ENCODE measurements around the gene CELSR2.
"Not testable (repeated sequence)": the region's sequence is repeated elsewhere in the genome, so short reads cannot be mapped to it uniquely, and the experiment has no call there.

Gene CELSR2

DNA sequence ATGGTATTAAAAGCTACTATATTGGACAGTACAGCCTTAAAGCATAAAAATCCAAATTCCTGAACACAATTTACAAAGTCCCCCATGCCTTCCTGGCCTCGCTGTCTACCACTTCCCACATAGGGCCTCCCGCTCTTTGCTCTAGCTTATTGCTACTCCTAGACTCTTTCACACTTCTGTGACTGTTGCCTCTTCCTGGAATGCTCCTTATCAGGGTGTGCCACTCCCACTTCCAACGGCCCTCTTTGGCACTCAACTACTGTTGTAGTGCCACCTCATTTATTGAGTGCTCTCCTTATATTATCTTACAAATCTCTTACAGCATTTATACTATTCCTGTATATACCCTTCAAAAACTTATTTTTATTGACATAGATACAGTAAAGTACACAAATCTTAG lies 30.8 kb upstream of the CELSR2 start:
- ATAC-seq (no peak), DNase-seq (ENCODE audit: low spot score in 2 of 2) (no peak)
- Mint-ChIP-seq H3K36me3 (peaks cover 90% of the 10 kb centered on the region), H3K4me1 (peaks cover 28% of the 10 kb centered on the region), H3K27ac (no peak overlapping the region), H3K4me3 (no peak overlapping the region), H3K9me3 (no peaks in the 10 kb centered on the region)

DNA sequence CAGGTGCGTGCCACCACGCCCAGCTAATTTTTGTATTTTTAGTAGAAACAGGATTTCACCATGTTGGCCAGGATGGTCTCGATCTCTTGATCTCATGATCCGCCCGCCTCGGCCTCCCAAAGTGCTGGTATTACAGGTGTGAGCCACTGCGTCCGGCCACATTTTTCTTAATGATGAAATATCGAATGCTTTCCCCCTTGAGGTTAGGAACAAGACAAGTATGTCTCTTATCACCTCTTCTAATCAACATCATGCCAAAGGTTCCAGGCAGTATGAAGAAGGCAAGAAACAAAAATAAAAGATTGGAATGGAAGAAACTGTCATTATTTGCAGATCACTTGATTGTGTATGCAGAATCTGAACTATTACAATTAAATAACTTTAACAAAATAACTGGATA lies 28.1 kb upstream of the CELSR2 start:
- H3K36me3 Mint-ChIP-seq, result peaks cover 90% of the 10 kb centered on the region
- not testable (repeated sequence) for H3K4me3 Mint-ChIP-seq; H3K9me3 Mint-ChIP-seq; H3K27ac Mint-ChIP-seq; ATAC-seq; DNase-seq (ENCODE audit: low spot score in 2 of 2)
- H3K4me1 Mint-ChIP-seq, result peaks cover 28% of the 10 kb centered on the region

DNA sequence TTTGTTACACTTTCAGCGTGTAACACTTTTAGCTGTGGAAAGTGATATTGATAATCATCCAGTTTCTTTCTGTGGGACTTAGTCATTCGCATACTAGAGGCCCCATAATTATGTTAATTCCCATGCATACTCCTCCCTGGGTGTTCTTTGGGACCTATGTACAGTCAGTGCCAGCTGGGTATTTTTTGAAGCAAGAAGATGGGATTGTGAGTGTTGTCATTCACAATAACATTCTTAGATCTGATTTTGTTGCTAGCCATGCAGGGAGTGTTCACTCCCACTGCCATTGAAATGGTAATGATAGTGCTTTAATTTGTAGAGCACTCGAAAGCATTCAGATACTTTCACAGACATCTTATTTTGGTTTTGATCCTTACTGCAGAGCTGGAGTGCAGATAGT lies 24.0 kb upstream of the CELSR2 start:
- DNase-seq (ENCODE audit: low spot score in 2 of 2), result no peak
- Mint-ChIP-seq H3K4me1 (peaks cover 12% of the 10 kb centered on the region), H3K9me3 (no peaks in the 10 kb centered on the region), H3K36me3 (peaks cover 98% of the 10 kb centered on the region), H3K27ac (no peak overlapping the region), H3K4me3 (no peak overlapping the region)
- peak; percentile 53 for ATAC-seq

DNA sequence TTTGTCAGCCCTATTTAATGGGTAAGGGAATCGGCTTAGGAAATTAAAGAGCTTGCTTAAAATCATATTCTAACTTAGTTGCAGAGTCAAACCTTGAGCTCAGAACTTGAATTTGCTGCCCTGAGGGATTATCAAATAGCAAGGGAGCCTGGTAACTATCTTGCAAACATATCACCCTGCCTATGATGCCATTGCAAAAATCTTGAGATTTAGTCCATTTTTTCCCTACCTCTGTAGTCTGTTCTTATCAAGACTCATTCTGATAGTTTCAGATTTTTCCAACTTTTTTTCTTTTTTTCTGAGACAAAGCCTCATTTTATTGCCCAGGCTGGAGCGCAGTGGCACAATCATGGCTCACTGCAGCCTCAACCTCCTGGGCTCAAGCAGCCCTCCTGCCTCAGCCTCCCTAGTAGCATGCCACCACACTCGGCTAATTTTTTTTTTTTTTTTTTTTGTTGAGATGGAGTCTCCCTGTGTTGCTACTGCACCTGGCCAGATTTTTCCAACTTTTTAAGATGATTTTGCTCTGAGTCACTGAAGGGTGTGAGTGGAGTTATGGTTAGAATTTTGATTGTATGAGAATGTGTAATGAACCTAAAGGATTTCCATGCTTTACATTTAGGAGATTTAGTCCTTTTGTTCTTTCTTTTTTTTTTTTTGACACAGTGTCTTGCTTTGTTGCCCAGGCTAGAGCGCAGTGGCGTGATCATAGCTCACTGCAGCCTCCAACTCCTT lies 23.5 kb upstream of the CELSR2 start:
- ATAC-seq, result no peak
- no peak overlapping the region for H3K27ac Mint-ChIP-seq
- H3K9me3 Mint-ChIP-seq, result no peaks in the 10 kb centered on the region
- no peak for DNase-seq (ENCODE audit: low spot score in 2 of 2)
- no peak overlapping the region for H3K4me3 Mint-ChIP-seq
- H3K4me1 Mint-ChIP-seq, result peaks cover 12% of the 10 kb centered on the region
- peaks cover 98% of the 10 kb centered on the region for H3K36me3 Mint-ChIP-seq

DNA sequence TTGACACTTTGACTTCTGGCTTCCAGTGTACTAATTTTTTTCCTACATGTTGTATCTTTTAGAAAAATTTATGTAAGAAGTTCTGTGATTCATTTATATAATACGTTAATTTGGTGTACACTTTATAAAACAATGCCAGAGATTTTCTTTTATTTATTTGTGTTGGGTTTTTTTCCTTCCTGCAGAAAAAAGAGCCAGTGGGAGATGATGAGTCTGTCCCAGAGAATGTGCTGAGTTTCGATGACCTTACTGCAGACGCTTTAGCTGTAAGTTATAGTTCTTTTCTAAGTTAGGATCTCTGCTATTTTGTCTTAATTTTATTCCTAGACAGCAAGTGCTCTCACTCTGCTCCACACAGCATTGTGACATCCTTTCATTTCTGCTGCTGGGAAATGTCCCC lies 21.2 kb upstream of the CELSR2 start:
- no peak for ATAC-seq
- Mint-ChIP-seq H3K4me3 (no peak overlapping the region), H3K27ac (no peak overlapping the region), H3K36me3 (peaks cover 99% of the 10 kb centered on the region), H3K4me1 (peaks cover 7% of the 10 kb centered on the region), H3K9me3 (no peaks in the 10 kb centered on the region)
- no peak for DNase-seq (ENCODE audit: low spot score in 2 of 2)

GRCh38 chr1:109229531-109230127 lies 19.7 kb upstream of the CELSR2 start:
- peaks cover 99% of the 10 kb centered on the region for H3K36me3 Mint-ChIP-seq
- ATAC-seq (no peak), DNase-seq (ENCODE audit: low spot score in 2 of 2) (no peak)
- no peaks in the 10 kb centered on the region for H3K4me1 Mint-ChIP-seq
- H3K9me3 Mint-ChIP-seq, result no peaks in the 10 kb centered on the region
- H3K4me3 Mint-ChIP-seq, result no peak overlapping the region
- H3K27ac Mint-ChIP-seq, result no peak overlapping the region

GRCh38 chr1:109231066-109231465 lies 18.3 kb upstream of the CELSR2 start:
- no peaks in the 10 kb centered on the region for H3K9me3 Mint-ChIP-seq
- H3K4me1 Mint-ChIP-seq, result no peaks in the 10 kb centered on the region
- ATAC-seq (no peak), DNase-seq (ENCODE audit: low spot score in 2 of 2) (no peak)
- H3K27ac Mint-ChIP-seq, result no peak overlapping the region
- peaks cover 100% of the 10 kb centered on the region for H3K36me3 Mint-ChIP-seq
- no peak overlapping the region for H3K4me3 Mint-ChIP-seq

GRCh38 chr1:109235137-109235536 lies 14.2 kb upstream of the CELSR2 start:
- Mint-ChIP-seq H3K9me3 (no peaks in the 10 kb centered on the region), H3K4me1 (no peaks in the 10 kb centered on the region), H3K4me3 (no peak overlapping the region), H3K36me3 (peaks cover 96% of the 10 kb centered on the region), H3K27ac (peak overlapping the region; percentile 74)
- ATAC-seq, result no peak
- no peak for DNase-seq (ENCODE audit: low spot score in 2 of 2)

DNA sequence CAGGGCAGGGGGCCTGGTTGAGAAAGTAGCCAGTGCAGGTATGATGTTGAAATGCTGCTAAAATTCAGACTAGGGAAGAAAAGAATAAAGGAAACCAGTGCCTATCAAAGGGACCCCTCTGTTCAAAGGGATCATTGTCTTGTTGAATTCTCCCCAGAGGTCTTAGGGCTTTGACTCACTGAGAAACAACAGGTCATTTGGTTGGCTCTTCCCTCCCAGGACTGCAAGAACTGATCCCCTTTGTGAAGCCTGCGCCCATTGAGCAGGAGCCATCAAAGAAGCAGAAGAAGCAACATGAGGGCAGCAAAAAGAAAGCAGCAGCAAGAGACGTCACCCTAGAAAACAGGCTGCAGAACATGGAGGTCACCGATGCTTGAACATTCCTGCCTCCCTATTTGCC lies 11.8 kb upstream of the CELSR2 start:
- Mint-ChIP-seq H3K36me3 (peaks cover 88% of the 10 kb centered on the region), H3K4me1 (peaks cover 21% of the 10 kb centered on the region), H3K4me3 (no peak overlapping the region), H3K9me3 (no peaks in the 10 kb centered on the region), H3K27ac (no peak overlapping the region)
- no peak for DNase-seq (ENCODE audit: low spot score in 2 of 2)
- no peak for ATAC-seq

DNA sequence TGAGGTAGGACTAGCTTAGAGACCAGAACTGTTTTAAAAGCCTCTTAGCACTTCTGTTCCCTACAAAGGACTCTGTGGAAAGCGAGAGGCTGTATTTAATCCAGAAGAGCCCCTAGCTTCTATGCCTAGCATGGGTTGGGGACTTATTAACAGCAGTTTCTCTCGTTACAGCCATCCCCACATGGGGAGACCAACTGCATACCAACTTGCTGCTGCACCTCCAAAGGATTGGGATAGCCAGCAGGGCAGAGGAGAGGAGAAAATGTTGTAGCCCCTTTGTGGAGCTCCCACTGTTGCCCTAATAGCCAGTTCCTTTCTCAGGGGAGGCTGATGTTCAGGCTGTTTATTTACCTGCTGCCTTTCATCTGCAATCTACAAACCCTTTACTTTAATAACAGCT lies 11.0 kb upstream of the CELSR2 start:
- DNase-seq (ENCODE audit: low spot score in 2 of 2) (no peak), ATAC-seq (no peak)
- Mint-ChIP-seq H3K4me1 (peaks cover 24% of the 10 kb centered on the region), H3K27ac (peak overlapping the region; percentile 69), H3K36me3 (peaks cover 79% of the 10 kb centered on the region), H3K4me3 (no peak overlapping the region), H3K9me3 (no peaks in the 10 kb centered on the region)

DNA sequence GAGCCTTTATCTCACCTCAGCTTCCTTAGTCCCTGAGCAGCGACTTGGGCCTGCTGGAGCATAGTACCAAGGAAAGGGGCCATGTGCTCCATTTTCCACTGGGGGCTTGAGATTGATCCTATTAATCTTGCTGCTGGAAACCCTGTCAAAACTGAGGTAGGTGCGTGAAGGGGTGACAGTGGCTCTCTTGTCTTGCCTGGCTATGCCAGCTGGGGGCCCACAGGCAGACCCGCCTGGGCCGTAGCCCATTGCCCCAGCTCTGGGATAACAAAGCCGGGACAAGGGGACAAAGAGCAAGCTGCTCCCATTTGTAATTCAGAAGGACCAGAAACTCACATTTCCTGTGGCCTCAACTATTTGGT lies 10.3 kb upstream of the CELSR2 start:
- DNase-seq (ENCODE audit: low spot score in 2 of 2) (no peak), ATAC-seq (no peak)
- peak overlapping the region; percentile 69 for H3K27ac Mint-ChIP-seq
- no peak overlapping the region for H3K4me3 Mint-ChIP-seq
- no peaks in the 10 kb centered on the region for H3K9me3 Mint-ChIP-seq
- peaks cover 73% of the 10 kb centered on the region for H3K36me3 Mint-ChIP-seq
- H3K4me1 Mint-ChIP-seq, result peaks cover 24% of the 10 kb centered on the region

DNA sequence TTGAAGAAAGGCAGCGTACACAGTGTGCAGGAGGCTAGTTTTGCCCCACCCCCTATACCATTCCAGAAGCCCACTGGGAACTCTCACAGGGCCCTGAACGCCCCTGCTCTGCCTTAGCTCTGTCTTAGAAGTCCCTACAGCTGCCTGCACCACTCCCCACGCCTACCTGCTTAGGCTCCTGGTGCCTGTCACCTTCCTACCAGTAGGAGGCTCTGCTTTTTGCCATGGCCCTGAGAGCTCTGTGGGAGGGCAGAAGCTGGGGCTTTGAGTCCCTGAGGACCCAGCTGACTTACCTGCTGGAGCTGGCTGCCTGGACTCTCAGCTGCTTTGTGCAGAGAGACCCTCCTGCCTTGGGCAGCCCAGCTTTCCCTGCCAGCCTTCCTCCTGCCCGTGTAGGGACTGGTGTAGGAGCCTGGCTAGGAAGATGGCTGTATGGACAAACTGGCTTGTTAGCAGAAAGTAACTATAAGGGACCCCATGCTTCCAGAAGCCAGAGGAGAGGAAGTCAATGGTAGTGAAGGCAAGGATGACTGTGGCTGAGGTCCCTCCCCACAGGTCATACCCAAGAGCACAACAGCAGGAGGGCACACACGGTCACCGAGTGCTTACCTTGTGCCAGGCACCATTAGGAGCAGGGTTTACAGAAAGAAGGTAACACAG lies 9.8 kb upstream of the CELSR2 start:
- ATAC-seq, result peak; percentile 68
- Mint-ChIP-seq H3K4me1 (peaks cover 24% of the 10 kb centered on the region), H3K36me3 (peaks cover 68% of the 10 kb centered on the region), H3K4me3 (no peak overlapping the region), H3K9me3 (no peaks in the 10 kb centered on the region), H3K27ac (peak overlapping the region; percentile 69)
- no peak for DNase-seq (ENCODE audit: low spot score in 2 of 2)

DNA sequence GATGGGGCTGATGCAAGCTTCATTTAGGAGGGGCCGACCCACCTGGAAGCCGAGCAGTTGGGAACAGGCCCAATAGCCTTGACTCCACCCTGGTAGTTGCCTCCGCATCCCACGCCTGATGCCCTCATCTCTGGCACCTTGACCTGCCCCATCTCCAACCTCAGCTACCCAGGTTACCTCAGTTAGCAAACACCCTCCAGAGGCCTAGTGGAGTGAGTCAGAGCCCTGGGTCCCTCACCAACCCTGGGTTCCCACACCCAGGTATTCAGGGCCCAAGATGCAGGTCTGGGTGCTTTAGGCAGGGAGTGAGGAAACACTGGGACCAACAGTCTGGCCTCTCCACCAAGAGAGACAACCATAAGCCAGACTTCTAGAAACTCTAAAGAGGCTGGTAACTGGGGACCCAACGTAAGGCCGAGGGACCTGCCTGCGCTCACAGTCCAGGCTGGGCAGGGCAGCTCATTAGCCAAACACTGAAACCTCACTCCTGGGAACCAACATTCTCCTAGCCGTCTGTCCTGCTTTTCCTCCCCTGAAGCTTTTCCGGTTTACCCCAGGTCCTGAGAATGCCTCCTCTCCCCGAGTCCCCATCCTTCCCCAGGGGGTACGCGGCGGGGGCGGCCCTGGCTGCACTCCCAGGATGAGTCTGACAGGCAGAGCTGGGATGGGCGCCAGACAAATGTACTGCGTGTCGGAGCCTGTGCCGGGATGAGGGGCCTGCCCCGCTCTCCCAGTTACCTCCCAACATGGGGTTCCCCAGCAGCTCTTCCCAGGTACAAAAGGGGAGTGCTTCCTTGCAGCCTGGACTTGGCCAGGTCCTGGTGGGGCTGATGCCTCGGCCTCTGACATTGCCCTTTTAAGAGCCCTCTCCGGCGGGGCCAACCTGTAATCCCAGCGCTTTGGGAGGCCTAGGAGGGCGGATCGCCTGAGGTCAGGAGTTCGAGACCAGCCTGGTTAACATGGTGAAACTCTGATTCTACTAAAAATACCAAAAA lies 8.9 kb upstream of the CELSR2 start:
- Mint-ChIP-seq H3K27ac (peak overlapping the region; percentile 14), H3K4me3 (no peak overlapping the region), H3K9me3 (no peaks in the 10 kb centered on the region), H3K4me1 (peaks cover 24% of the 10 kb centered on the region), H3K36me3 (peaks cover 58% of the 10 kb centered on the region)
- DNase-seq (ENCODE audit: low spot score in 2 of 2) (no peak), ATAC-seq (peak; percentile 47)

DNA sequence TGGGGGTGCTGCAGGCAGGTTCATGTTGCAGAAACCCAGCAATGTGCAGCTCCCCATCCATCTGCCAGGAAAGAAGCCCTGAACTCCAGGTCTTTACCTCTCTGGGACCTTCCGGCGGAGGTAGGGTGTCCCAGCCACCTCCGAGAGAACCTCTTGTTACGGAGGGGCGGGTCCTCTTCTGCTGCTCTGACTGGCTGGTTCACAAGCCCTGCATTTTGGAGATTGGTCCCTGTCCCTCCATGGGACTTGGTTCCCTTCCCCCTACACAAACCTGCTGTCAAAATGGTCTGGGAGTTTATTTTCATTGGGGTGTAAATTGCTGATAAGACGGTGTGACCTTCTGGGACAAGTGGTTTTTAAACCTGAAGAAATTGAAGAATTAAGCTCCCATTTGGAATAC lies 8.0 kb upstream of the CELSR2 start:
- Mint-ChIP-seq H3K36me3 (peaks cover 50% of the 10 kb centered on the region), H3K27ac (no peak overlapping the region), H3K4me1 (peaks cover 24% of the 10 kb centered on the region), H3K4me3 (no peak overlapping the region), H3K9me3 (no peaks in the 10 kb centered on the region)
- no peak for DNase-seq (ENCODE audit: low spot score in 2 of 2)
- ATAC-seq, result no peak

DNA sequence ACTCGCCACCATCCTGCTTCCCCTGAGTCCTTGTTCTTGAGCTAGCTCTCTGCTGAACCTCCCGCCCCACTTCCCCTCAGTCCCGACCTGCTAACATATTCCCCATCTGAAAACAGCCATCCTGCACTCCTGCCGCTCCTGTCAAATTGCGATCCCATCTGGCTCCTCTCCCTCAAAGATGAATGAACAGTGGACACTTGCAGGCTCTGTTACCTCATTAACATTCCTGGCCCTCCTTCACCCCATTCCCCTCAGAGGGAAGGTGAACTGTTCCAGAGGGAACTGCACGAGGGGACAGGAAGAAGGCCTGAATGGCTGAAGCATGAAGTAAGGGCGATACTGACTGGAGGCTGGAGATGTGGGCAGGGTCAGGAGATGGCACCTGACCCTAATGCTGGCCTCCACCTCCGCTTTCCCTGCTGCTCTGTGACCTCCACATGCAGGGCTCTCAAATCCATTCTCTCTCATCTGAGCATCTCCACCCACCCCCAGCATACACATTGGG lies 7.4 kb upstream of the CELSR2 start:
- ATAC-seq, result no peak
- peaks cover 24% of the 10 kb centered on the region for H3K4me1 Mint-ChIP-seq
- DNase-seq (ENCODE audit: low spot score in 2 of 2), result no peak
- peaks cover 44% of the 10 kb centered on the region for H3K36me3 Mint-ChIP-seq
- H3K9me3 Mint-ChIP-seq, result no peaks in the 10 kb centered on the region
- no peak overlapping the region for H3K4me3 Mint-ChIP-seq
- peak overlapping the region; percentile 46 for H3K27ac Mint-ChIP-seq

All from stimulated activated effector memory CD8-positive, alpha-beta T cell treated with anti-CD3 and anti-CD28 coated beads, Interleukin-12 subunit alpha, Interleukin-12 subunit beta, amount 100 ng/mL, for 72 hours (primary cell).